Stimulated activated CD4-positive, alpha-beta T cell treated with anti-CD3 and anti-CD28 coated beads, Interleukin-15, amount 100 ng/mL, for 24 hours (primary cell): ENCODE measurements around the gene CTNND2.

Experiments
- DNase-seq: peaks from one replicate; pipeline ENCODE4 v3.0.0-alpha.2; 2020

Gene CTNND2

DNA sequence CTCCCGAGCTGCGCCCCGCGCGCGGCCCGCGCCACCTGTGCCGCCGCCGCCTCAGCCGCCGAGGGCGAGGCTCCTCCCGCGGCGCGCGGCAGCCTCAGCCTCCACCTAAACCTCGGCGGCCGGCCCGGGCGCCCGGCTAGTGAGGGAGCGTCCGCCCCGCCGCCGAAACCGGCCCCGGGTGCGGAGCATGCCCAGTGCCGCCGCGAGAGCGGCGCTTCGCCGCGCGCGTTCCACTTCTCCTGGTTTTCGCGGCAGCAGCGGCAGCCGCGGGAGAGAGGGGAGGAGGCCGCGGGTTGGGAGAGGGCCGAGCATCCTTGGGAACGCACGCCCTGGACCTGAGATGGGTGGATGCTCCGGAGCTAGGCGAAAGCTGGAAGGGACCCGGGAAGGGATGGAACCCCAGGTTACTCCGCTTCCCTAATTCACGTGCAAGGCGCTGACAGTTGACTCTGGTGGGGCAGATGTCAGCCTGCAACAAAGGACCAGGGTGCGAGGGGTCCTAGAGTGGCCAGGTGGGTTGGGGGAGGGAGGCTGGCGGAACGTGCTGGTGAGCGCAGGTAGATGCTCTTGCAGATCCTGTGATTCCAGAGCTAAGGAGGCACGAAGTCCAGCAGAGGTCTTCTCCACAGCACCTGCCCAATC is at the start of gene CTNND2:
CTNND2 (minus strand) TSS at position 182 of the 642 bp plus-strand sequence. CDS start 593 bp downstream, outside the sequence.
- peak; percentile 4 for DNase-seq

- no peak for DNase-seq
Observed at GRCh38 chr5:11946317-11946716, 42.1 kb upstream of the CTNND2 start.

GRCh38 chr5:11941566-11941965 is 37.3 kb upstream of the CTNND2 start:
- no peak for DNase-seq

DNA sequence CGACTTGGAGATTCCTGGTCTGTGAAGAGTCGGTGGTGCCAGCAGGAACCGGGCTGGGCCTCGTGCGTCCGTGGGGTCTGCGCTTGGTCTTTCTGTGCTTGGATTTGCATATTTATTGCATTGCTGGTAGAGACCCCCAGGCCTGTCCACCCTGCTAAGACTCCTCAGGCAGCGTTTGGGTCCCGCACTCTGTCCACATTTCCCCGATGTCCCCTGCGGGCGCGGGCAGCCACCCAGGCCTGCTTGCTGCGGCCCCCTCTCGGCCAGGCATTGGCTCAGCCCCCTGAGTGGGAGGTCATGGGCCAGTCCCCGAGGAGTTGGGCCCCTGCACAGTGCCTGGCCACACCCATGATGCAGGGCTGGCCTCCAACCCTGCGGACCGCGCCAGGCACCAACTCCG is 27.4 kb upstream of the CTNND2 start:
- DNase-seq, result no peak

GRCh38 chr5:11928909-11929308 is 24.7 kb upstream of the CTNND2 start:
- DNase-seq, result no peak

DNA sequence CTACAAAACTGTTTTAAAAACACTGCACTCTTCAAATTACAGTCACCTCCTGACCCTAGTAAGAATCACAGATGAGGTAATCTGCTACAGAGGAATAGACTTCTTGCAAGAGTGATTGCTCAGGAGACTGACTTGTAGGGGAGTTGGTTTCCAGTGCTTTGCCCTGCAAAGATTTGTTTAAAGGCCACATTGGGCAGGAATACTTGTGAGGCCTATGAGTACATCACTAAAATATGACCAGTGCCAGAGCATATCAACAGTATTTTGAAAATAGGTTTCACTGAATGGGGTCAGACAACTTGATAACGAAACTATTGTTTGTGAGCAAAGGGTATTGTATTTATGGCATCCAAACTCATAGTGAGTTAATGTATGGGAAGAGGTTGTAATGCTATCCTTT is 21.5 kb upstream of the CTNND2 start:
- DNase-seq, result no peak

GRCh38 chr5:11922394-11922793 is 18.1 kb upstream of the CTNND2 start:
- no peak for DNase-seq

DNA sequence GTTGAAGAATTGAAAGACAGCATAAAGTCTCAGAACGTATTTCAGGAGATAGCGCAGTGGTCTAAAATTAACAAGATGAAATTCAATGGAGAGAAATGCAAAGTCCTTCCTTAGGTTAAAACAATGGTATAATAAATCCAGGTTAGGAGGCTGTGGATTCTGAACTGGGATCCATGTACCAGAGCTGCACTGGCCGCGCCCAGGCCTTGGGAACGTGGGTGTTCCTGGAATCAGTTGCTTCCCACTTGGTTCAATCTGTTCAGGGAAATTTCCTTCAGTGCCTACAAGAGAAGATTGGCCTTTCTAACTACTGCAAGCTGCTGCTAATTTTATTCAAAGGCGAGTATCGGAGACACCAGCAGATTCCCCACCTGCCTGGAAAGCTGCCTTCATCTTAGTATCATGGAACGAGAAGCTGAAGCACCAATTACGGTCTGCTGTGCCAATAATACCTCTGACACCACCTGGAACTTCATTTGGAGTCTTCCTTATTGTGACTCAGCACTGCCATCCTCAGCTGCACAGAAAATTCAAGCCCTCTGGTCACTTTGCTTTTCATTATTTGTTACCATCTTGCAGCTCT is 14.3 kb upstream of the CTNND2 start:
- DNase-seq, result no peak

GRCh38 chr5:11909471-11909870 is 5.2 kb upstream of the CTNND2 start:
- DNase-seq, result no peak

GRCh38 chr5:11906497-11906896 is 2.3 kb upstream of the CTNND2 start:
- no peak for DNase-seq

DNA sequence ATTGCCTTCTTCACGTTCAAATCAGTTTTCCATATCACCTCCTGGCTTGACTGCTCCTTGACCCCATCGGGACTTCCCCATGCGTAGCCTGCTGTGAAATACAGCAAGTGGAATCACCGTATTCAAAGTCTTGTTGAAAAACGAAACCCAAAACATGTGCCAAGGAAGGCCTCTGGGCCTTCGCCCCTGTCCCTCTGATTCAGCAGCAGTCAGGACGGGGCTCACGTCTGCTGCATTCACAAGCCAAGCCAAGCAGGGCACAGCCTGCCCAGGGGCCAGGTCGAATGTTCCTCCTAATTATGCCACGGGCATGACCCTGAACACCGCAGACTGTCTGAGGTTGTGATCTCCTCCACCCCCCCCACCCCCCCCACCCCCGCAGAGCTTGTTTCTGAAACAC is 960 bp upstream of the CTNND2 start:
- DNase-seq, result no peak

DNA sequence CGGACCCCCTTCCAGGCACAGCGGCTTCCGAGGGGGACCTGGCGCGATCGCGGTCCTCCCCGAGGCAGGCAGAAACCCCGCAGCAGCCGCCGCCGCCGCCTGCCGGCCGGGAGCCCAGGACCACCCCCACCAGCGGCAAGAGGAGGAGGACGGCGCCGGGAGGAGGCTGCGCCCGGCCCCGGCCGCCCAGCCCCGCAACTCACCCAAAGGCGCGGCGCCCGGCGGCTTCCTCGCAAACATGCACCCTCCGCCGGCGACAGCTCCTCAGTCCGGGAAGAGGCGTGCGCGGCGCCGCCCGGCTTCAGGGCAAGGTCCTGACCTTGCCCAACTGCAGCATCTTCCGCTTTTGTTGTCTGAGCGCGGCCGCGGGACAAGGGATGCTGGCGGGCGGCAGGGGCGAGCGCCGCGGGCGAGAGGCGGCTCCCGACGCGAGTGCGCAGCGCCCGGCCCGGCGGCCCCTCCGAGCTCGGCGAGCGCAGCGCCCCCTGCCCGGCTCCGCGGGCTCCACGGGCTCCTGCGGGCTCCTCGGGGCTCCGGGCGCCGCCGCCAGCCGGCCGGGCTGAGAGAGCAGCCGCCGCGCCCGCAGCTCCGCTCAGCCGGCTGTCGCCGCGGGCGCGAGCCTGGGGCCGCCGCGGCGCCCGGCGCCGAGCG is 507 bp downstream of the CTNND2 start:
- peak; percentile 31 for DNase-seq

- DNase-seq, result no peak
Observed at GRCh38 chr5:11903121-11903613, 1.1 kb downstream of the CTNND2 start.

- no peak for DNase-seq
Observed at GRCh38 chr5:11902201-11902619, 2.0 kb downstream of the CTNND2 start.

GRCh38 chr5:11898787-11899186 is 5.5 kb downstream of the CTNND2 start:
- no peak for DNase-seq

DNA sequence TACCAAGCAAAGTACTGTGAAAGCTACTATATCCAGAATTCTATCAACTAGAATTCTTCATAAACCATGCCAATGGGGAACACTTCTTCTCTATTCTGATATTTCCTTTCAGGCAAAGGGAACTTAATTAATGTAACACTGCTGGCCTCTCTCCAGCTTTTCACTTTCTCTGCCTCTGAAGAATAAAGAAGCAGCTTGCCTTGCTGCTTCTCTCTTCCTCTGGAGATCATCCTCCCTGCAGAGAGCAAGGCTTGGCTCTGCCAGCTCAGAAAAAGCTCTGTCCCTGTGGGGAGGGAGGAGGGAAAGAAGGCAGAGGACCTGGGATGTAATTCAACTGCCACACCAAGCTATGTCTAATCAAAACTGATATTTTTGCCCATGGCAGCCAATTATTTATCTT is 6.5 kb downstream of the CTNND2 start:
- DNase-seq, result no peak

- DNase-seq, result no peak
Observed at GRCh38 chr5:11894992-11895391, 9.3 kb downstream of the CTNND2 start.

DNA sequence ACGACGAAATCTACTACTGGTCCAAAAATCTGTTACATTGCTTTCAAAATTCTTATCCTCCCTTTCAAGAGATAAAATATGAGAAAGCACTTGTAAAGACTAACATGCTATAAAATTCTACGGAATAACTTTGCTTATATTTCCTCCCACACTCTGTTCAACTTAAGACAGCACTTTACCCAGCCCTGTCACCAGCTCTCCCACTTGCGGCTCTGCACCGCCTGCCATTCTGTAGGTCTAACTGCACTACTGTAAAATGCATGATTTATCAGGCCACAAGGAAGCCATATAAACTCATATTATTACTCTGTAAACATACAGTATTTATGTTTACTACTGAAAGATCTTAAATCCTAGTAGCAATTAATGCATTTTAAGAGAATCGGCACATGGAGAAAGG is 11.4 kb downstream of the CTNND2 start:
- no peak for DNase-seq

GRCh38 chr5:11890777-11891176 is 13.5 kb downstream of the CTNND2 start:
- DNase-seq, result no peak

- DNase-seq, result no peak
Observed at GRCh38 chr5:11888221-11888620, 16.0 kb downstream of the CTNND2 start.

DNA sequence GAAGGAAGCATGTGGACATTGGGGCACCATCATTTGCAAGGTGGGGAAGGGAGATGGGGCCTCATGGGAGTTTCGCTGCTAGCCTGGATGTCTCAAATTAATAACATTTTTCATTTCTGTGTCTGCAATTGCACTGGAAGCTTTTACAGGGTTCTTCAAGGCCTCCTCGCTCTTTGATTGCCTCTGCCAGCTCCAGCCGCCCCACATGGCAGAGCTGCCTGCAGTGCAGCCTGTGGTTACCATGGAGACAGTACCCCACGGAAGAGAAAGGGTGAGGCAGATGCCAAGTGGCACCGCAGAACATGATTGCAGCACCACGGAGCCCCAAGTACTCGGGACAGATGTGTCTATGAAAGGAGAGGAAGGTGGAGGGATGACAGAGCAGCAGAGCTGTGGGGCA is 25.4 kb downstream of the CTNND2 start:
- DNase-seq, result no peak

DNA sequence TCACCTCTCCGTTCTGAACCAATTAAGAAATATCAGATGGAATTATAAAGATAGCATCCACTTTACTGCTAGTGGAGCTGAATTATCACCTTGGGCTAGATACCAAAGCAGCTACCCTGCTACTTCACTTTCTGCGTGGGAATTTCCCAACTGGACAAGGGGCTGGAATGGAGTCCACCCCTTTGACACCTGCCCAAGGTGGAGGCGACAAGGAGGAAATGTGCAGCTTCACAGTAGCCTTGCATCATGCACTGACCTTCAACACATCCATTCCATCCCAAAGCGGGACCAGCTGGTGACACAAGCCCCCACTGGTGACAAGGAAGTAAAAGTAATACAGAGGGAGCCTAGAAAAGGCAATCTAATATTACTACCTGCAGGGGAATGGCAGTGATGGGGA is 30.7 kb downstream of the CTNND2 start:
- no peak for DNase-seq

- no peak for DNase-seq
Observed at GRCh38 chr5:11869203-11869602, 35.0 kb downstream of the CTNND2 start.

- DNase-seq, result no peak
Observed at GRCh38 chr5:11863911-11864310, 40.3 kb downstream of the CTNND2 start.
